ENCODE results near the gene EYA2.

Gene EYA2

GRCh38 chr20:47063808-47064207 lies 169.2 kb downstream of the EYA2 start:
- no peak for TF ChIP-seq CTCF (IDR thresholded peaks at IDR 0.05; ENCODE audit: low read depth, low read length)
- in situ Hi-C loops (cut with HindIII; ENCODE audit: low sequenced_read_pairs): no loop called here
- H3K4me3 ChIP-seq (ENCODE audit: low read depth, low read length): no peak overlapping the region
- no peak for DNase-seq (ENCODE audit: low read depth, low spot score)

DNA sequence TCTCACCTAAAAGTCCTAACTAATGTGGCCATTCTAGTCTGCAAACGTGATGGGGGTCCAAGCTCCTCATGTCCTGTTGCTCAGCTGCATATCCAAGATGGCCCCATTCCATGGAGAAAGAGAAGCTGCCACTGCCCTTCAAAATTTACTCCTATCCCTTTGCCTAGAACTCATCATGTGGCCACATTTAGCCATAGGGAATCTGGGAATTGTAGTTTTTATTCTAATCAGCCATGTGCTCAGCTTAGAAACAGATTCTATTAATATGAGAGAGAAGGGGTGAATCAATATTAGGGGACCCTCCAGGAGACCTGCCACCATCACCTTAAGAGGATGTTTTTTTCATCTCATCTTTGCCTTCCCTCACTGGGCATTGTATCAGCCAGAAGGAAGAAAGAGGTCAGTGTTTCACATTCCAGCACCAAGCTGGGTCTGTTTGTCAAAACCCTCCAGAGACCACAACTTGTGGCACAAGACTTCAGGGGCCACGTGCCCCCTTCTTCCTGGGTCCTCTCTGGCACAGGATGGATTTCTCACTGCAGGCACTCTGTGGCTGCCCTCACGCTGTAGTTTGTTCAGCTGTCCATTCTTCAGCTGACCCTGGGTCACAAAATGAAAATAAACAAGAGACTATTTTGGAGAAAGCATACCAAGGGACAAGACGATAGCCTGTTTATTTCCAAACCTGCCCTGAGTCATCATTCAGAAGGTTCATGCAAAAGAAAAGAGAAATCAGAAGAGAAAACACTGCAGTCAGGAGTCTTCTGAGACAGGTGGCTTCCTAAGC lies 172.0 kb downstream of the EYA2 start:
- in situ Hi-C loops (cut with HindIII; ENCODE audit: low sequenced_read_pairs): no loop called here
- no peak for TF ChIP-seq CTCF (IDR thresholded peaks at IDR 0.05; ENCODE audit: low read depth, low read length)
- H3K4me3 ChIP-seq (ENCODE audit: low read depth, low read length): no peak overlapping the region
- peak; percentile 54 for DNase-seq (ENCODE audit: low read depth, low spot score)

GRCh38 chr20:47067776-47068175 lies 173.1 kb downstream of the EYA2 start:
- no peak overlapping the region for H3K4me3 ChIP-seq (ENCODE audit: low read depth, low read length)
- TF ChIP-seq CTCF (IDR thresholded peaks at IDR 0.05; ENCODE audit: low read depth, low read length): no peak
- no peak for DNase-seq (ENCODE audit: low read depth, low spot score)
- in situ Hi-C loops (cut with HindIII; ENCODE audit: low sequenced_read_pairs): no loop called here

- H3K4me3 ChIP-seq (ENCODE audit: low read depth, low read length): no peak overlapping the region
- peak; percentile 7 for DNase-seq (ENCODE audit: low read depth, low spot score)
- in situ Hi-C loops (cut with HindIII; ENCODE audit: low sequenced_read_pairs): no loop called here
- no peak for TF ChIP-seq CTCF (IDR thresholded peaks at IDR 0.05; ENCODE audit: low read depth, low read length)
Measured at GRCh38 chr20:47070176-47070575, 175.5 kb downstream of the EYA2 start.

- in situ Hi-C loops (cut with HindIII; ENCODE audit: low sequenced_read_pairs): no loop called here
- H3K4me3 ChIP-seq (ENCODE audit: low read depth, low read length): no peak overlapping the region
- DNase-seq (ENCODE audit: low read depth, low spot score): no peak
- no peak for TF ChIP-seq CTCF (IDR thresholded peaks at IDR 0.05; ENCODE audit: low read depth, low read length)
Measured at GRCh38 chr20:47071646-47072185, 177.1 kb downstream of the EYA2 start.

DNA sequence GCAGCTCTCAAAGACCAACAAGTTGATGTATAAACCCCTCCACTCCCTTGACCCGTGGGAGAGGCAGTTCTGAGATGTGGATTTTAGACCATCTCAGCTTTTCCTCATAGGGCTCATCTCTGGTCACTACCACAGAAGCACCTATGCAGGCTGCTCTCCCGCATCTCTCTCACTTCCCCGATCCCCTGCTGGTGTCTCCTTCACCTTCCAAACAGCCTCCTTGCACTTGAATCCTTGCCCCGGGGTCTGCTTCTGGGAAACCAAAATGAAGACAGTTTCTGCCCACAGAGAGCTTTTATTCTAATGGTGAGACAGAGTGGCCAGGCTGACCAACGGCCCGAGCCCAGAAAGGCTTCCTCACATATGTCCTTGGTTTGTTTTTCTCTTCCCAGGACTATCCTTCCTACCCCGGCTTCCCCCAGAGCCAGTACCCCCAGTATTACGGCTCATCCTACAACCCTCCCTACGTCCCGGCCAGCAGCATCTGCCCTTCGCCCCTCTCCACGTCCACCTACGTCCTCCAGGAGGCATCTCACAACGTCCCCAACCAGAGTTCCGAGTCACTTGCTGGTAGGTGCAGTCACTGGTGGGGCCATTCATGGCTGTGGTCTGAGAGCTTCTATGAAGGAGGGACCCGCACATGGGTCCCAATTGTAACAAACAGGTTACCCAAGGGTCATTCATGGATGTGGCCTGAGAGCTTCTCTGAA lies 179.3 kb downstream of the EYA2 start:
- no peak overlapping the region for H3K4me3 ChIP-seq (ENCODE audit: low read depth, low read length)
- TF ChIP-seq CTCF (IDR thresholded peaks at IDR 0.05; ENCODE audit: low read depth, low read length): no peak
- in situ Hi-C loops (cut with HindIII; ENCODE audit: low sequenced_read_pairs): no loop called here
- DNase-seq (ENCODE audit: low read depth, low spot score): no peak
